SU-DHL-6 (cell line): ENCODE results near the gene HSPB2.

Experiments
- CTCF ChIP-seq: fragments of 200-600 bp; sonication (generic); IDR thresholded peaks from one replicate; pipeline ENCODE4 v1.5.1; 2017; ENCODE audit warnings: antibody characterized with exemption, mild to moderate bottlenecking, low read length, moderate library complexity; ENCODE audit not compliant: insufficient read depth, poor library complexity, severe bottlenecking
- EZH2phosphoT487 ChIP-seq: fragments of 200-600 bp; sonication (generic), shearing (Covaris generic); conservative IDR thresholded peaks from 2 replicates; pipeline ENCODE4 v1.6.1; 2018; ENCODE audit warnings: mild to moderate bottlenecking, antibody characterized with exemption, low read length, moderate library complexity, mixed read lengths

- TF ChIP-seq CTCF (no peak), EZH2phosphoT487 (no peak)
Measured at GRCh38 chr11:111909378-111909777, 3.2 kb upstream of the HSPB2 start.
